Activated T-cell treated with anti-CD3 and anti-CD28 coated beads, Interleukin-2, amount 50 U/mL, for 48 hours (primary cell): ENCODE results near the gene ATG9B.
A peak's percentile ranks its signal among the peaks of the same experiment; 100 is the strongest.

Source experiments
- DNase-seq, 2 experiments: peaks; one replicate each; pipeline ENCODE4 v3.0.0-alpha.2; 2020

ATG9B gene

DNA sequence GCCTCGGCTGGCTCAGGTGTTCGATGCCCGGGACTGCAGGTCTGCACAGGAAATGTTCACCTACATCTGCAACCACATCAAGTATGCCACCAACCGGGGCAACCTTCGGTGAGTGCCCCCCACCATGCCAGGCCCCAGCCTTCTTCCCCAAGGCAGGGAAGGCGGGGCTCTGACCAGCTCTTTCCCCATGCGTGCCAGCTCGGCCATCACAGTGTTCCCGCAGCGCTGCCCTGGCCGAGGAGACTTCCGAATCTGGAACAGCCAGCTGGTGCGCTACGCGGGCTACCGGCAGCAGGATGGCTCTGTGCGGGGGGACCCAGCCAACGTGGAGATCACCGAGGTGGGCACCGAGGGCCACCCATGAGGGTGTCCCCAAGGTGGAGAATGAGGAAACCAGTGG is 26.0 kb downstream of the ATG9B start:
- DNase-seq = peak in 1 of 2 experiments; percentile 16

DNA sequence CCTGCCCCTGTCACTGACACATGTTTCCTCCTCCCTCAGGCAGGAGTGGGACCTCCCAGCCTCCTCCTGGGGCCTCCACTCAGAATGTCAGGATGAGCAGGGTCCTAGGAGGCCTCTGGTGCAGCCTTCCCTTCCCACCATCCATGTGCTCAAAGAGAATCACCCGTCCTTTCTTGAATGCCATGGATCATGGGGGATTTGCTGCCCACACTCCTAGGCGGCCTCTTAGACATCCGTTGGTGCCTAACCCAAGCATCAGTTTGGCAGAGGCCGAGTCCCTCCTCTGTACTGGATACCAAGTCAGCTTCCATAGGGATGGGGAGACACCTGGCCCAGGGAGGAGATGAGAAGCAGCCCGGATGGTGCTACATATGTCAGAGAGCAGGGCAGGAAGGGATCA is 26.5 kb downstream of the ATG9B start:
- DNase-seq = no peak

DNA sequence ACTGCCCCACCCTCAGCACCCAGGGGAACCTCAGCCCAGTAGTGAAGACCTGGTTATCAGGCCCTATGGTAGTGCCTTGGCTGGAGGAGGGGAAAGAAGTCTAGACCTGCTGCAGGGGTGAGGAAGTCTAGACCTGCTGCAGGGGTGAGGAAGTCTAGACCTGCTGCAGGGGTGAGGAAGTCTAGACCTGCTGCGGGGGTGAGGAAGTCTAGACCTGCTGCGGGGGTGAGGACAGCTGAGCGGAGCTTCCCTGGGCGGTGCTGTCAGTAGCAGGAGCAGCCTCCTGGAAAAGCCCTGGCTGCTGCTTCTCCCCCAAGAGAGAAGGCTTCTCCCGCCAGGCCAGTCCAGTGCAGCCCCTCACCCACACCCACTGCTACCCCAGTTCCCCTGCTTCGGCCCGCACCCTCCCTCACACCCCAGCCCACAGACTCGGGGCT is 27.2 kb downstream of the ATG9B start:
- DNase-seq = peak in 1 of 2 experiments; percentile 16

DNA sequence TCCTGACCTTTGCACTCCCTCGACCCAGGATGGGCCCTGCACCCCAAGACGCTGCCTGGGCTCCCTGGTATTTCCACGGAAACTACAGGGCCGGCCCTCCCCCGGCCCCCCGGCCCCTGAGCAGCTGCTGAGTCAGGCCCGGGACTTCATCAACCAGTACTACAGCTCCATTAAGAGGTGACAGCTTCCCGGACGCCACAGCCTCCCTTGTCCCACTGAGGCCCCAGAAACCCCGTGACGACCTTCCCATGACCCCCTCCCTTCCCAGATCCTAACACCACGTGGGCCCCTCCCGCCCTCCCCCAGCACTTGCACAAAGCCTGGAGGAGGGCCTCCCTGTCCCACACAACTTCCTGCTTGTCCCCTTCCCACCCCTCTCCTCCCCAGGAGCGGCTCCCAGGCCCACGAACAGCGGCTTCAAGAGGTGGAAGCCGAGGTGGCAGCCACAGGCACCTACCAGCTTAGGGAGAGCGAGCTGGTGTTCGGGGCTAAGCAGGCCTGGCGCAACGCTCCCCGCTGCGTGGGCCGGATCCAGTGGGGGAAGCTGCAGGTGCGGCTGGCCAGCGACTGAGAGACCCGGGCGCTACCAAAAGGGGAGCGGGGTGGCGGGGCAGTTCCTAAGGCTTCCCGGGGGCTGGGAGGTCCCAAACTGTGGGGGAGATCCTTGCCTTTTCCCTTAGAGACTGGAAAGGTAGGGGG is 27.8 kb downstream of the ATG9B start:
- DNase-seq = no peak

DNA sequence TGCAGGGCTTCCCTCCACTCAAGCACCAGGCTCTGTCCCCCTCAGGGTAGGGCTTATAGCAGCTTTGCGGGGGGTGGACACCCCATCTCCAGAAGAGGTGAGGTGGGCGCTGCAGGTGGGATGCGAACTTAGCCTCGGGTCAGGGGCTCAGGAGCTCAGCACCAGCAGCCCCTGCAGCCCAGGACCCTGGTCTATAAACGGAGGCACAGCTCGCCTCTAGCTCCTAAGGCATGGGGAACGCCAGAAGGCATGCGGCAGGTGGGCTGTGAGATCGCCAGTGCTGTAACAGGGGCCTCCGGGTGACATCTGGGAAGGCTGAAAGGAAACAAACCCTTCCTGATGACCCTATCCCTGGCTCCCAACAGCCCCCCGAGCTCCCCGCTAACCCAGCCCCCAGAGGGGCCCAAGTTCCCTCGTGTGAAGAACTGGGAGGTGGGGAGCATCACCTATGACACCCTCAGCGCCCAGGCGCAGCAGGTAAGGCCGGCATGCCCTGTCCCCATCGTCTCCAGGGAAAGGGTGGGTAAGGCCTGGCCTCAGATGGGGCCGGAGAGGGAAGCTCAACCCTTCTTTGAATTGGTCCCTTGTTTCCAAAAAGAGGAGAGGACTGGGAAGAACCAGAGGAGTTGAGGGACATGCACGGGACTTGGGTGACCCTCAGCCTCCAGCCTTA is 29.3 kb downstream of the ATG9B start:
- no peak for DNase-seq

DNA sequence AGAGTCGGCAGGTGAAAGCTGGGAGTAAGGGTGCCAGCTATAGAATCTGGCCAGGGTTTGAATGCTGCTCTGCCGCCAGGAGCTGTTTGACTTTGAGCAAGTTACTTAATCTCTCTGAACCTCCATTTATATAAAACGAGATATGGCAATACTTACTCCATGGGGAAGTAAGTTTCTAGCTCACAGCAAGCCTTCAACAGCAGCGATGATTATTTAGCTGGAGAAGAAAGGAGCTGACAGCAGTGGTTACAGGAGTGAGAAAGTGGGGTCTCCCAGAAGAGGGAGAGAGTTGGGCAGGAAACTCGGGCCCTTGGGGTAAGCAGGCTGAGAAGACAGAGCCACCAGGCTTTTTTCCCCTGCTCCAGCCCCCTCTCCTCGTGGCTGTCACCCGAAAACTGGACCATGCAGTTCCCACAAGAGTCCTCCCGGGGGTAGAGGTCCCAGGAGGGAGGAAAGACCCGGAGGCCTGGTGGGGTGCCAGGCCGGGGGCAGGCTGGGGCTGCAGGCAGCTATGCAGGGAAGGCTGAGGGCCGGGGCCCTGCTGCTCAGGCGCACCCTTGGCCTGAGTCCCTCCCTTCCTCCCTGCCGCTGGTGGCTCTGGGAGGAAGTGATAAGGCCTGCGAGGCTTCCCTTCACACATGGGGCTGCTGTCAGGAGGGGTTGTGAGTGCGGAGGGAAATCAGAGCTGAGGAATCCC is 30.0 kb downstream of the ATG9B start:
- no peak for DNase-seq

DNA sequence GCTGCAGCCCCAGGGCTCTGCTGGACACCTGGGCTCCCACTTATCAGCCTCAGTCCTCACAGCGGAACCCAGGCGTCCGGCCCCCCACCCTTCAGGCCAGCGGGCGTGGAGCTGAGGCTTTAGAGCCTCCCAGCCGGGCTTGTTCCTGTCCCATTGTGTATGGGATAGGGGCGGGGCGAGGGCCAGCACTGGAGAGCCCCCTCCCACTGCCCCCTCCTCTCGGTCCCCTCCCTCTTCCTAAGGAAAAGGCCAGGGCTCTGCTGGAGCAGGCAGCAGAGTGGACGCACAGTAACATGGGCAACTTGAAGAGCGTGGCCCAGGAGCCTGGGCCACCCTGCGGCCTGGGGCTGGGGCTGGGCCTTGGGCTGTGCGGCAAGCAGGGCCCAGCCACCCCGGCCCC is 30.8 kb downstream of the ATG9B start:
- DNase-seq = no peak

DNA sequence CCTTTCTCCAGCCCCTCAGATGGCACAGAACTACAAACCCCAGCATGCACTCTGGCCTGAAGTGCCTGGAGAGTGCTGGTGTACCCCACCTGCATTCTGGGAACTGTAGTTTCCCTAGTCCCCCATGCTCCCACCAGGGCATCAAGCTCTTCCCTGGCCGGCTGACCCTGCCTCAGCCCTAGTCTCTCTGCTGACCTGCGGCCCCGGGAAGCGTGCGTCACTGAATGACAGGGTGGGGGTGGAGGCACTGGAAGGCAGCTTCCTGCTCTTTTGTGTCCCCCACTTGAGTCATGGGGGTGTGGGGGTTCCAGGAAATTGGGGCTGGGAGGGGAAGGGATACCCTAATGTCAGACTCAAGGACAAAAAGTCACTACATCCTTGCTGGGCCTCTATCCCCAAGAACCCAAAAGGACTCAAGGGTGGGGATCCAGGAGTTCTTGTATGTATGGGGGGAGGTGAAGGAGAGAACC is 31.4 kb downstream of the ATG9B start:
- DNase-seq = no peak

DNA sequence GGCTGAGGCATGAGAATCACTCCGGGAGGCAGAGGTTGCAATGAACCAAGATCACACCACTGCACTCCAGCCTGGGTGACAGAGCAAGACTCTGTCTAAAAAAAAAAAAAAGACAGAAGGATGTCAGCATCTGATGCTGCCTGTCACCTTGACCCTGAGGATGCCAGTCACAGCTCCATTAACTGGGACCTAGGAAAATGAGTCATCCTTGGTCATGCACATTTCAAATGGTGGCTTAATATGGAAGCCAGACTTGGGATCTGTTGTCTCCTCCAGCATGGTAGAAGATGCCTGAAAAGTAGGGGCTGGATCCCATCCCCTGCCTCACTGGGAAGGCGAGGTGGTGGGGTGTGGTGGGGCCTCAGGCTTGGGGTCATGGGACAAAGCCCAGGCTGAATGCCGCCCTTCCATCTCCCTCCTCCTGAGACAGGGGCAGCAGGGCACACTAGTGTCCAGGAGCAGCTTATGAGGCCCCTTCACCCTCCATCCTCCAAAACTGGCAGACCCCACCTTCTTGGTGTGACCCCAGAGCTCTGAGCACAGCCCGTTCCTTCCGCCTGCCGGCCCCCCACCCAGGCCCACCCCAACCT is 32.1 kb downstream of the ATG9B start:
- DNase-seq = no peak

DNA sequence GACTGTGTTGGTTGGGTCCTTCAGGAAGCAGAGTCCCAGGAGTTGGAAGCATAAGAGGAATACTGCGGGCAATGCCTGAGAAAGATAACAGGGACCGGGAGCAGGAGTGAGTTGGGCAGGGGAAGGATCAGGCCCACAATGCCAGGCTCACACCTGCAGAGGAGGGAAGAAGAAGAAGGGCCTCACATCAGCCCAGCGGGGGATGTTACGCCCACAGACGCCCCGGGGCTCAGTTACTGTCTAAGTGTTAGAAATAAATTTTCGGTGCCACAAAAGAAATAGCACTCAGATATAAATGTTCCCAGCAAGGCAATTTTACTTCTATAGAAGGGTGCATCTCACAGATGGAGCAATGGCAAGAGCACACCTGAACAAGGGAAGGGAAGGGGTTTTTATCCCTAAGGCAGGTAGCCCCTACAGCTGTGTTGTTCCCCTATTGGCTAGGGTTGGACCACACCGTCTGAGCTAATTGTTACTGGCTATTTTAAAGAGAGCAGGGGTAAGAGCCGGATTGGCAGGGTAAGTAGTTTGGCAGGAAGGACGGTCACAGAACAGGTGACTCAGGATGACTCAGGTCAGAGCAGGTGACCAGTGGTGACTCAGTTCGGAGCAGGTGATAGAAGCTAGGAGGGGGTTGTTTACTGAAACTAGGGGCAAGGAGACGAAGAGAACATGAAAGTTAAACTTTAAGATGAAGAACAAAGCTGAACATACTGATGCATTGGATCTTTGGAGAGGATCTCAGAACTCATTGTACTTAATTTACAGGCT is 33.7 kb downstream of the ATG9B start, which contains the start of gene NOS3:
Gene NOS3 (plus strand): TSS at position 602 of the 771 bp plus-strand sequence. CDS start 2,787 bp downstream, outside the sequence.
- DNase-seq = no peak

DNA sequence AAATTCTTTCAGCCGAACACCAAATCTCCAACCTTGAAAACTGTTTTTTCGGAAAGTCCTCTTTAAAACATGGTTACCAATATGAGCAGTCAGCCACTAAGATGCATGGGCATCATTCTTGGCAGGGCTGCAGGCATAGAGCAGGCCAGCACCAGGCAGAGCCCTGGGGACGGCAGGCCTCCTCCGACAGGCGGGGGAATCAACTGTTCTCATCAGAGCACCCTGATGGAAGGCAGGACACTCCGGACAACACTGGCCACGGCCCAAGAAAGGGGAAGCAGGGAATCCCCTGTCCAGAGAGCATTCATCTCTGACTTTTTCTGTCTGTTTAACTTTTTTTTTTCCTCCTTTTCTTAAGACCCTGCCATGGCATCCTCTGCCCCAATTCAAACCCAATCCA is 34.8 kb downstream of the ATG9B start:
- no peak for DNase-seq

DNA sequence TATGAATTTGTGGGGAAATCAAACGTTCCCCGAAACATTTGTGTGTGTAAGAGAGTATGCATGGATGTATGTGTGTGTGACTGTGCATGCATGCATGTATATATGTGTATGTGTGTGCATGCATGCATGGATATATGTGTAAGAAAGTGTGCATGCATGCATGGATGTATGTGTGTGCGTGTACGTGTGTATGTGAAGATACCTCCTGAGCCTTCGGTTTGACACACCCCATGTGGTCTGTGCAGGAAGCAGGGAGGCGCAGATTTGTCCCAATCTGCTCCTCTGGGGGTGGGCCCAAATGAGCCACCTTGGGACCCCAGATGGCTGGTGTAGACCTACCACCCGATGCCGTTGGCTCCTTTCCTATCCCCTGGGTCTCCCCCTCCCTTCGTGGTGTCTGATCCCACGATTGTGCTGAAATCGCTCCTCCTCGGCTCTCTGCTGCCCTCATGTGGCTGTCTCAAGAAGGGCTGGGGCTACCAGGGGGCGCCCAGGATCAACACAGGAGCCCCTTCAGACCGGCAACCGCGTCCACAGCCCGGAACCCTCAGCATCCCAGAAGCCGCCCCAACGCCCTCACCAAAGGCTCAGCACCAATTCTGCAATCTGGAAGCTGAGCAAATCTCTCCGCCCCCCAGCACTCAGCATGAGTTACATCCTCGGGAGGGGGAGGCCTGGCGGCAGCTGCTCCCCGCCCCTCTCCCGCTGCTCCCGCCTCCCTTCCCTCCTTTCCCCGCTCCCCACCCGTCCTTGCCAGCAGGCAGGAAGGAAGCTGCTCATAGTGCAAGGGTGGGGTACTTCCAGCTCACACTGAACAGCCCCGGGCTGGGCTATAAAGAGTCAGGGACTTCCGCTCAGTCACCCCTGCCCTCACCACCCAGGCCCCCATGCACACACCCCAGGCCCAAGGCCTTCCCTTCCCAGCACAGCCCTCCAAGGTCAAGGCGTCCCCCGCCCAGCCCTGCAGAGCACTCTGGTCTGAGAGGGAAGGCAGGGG is 35.8 kb downstream of the ATG9B start:
- peak; percentile 84 to 85 for DNase-seq

DNA sequence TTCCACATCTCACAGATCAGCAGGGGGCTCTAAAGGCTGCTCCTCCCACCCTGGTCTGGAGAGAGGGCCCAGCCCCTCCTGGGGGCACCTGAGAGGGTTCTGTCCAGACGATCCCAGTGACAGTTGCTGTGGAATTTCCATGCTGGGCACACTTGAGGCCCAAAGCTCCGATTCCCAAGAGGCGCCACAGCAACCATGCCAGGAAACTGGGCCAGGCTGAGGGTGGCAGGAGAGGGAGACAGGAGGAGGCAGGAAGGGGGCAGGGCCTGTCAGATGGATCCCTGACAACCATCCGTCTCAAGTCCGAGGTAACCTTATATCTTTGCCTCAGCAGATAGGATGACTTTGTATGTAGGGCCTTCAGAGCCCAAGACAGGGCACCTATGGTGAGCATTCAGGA is 37.7 kb downstream of the ATG9B start:
- DNase-seq = no peak

DNA sequence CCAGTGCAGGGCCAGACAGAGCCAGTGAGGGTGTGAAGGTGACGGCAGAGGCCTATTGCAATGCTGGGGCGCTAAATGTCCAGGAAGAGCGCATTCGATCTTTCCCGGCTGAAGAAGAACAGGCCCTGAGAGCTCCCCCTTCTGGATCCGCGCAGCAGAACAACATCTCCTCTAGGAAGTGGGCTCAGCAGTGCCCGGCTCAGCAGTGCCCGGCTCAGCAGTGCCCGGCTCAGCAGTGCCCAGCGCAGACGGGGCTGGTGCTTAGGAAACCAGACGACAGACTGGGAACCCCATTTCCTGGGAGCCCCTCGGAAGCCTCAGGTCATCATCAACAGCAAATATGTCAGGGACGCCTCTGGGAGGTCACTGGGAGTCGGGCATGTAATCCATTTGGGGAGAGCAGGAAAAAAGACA is 38.2 kb downstream of the ATG9B start:
- peak; percentile 73 to 78 for DNase-seq

DNA sequence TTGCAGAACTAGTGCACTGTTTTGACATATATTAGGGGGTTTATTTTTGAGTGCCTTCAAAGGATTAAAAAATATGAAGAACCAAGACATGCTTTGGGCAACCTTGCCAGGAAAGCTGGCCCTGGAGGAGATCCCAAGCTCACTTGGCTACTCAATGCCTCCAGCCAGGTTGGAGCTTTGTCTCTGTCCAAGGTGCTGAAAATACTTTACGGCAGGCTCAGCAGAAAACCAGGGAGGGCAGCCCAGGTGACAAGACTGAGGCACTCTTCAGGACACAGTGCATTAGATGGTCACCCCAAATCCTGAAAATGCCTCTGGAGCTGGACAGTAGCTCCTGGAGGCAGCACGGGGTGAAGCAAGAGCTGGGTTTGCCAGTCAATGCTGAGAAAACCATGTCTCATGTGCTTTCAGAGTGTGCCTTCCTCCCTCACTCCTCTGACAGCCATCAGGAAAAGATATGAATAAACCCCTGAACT is 40.4 kb downstream of the ATG9B start:
- no peak for DNase-seq

DNA sequence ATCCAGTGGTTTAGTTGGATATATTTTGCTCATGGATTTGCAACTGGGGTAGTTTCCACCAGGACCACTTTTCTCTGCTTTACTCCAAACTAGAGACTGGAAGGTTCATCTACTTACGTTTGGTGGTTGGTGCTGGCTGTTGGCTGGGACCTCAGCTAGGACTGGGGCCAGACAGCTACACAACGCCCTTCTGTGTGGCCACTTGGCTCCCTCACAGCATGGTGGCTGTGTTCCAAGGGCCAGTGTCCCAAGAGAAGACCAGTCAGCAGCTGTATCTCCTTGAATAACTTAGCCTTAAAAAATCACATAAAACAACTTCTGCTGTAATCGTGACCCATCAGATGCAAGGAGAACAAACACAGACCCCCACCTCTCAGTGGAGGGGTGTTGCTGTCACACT is 41.9 kb downstream of the ATG9B start:
- DNase-seq = no peak

DNA sequence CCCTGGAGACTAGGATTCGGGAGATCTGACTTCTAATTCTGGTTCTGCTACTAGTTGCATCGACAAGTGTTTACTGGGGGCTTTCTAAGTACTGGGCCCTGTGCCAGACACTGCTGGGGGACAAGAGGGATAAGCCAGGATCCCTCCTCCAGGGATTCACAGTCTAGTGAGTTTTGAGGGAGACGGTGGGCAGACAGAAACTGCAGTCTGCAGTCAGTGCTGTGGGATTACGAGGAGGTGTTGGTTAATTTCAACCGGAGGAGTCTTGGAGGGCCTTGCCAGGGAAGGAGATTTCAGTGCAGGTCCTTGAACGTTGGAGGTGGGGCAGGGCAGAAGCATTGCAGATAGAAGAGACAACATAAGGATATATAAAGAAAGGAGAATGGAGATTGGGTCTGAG is 42.6 kb downstream of the ATG9B start:
- no peak for DNase-seq

DNA sequence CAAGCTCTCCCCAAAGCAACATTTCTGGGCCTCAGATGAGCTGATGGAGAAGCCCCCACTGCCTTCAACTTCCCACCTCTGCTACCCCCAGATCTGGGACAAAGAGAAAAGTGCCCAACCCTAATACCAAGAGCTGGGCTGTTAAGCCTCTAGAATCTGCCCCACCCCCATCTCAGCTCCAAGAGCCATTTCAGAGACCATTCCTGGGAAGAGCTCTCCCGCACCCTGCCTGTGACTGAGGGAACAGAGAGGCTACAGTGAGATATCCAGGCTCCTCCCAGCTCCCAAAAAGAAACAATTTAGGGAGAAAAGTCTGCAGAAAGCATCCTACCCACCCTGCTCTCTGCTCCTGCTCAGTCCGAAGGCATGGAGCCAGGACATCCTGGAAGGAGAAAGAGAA is 43.6 kb downstream of the ATG9B start:
- no peak for DNase-seq

DNA sequence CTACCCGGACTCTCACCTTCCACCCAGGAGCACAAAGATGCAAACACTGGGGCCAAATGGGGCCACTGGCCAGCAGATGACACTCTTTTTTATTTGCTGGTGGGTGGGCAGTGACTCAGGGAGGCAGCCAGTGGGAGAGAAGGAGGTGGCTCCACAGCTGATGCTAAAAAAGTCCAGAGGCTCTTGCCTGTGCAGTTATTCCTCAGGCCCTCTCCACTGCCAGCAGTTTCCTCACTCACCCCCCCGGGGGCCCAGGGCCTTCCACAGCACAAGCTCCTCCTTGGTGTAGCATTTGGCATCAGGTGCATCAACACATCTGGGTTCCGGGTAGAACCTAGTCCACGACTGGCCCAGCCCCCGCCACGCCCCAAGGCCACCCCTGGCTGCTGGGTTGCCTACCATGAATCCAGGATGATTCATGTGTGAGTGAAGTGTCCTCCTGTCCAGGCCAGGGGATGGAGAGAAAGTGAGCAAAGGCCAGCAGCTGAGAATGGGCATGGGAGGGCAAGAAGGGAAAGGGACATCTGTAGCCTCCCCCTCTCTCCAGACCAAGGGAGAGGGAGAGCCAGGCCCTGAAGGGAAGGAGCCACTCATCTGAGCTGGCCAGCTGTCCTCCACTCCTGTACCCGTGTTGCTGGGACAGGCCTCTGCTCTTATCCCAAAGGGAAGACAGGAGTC is 44.4 kb downstream of the ATG9B start:
- DNase-seq = no peak

DNA sequence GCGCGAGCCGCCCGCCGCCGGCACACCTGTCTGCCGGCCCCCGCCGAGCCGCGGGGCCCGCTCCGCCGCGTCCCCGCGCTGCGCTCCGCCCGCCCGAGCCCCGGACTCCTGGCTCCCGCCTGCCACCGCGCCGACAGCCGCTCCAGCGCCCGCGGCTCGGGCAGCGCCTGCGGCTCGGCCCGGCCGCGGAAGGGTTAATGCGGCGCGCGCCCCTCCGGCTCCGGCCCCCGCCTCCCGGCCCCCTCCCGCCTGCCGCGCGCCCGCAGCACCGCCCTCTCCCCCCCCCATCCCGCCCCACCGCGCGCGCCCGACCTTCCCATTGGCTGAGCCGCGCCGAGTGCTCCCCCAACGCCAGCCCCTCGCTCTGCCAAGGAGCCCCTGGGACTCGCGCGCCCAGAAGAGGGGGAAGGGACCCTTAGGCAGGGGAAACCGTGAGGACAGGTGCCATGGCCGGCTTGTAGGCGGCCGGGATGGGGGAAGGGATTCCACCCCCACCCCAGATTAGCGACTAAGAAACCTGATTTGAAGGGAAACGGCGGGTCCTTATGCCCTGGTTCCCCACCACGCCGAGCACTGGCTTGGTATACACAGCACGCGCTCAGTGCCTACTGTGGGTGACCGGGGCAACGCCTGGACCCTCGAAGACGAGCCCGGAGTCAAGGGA is 46.0 kb downstream of the ATG9B start, which contains the start of gene KCNH2:
Gene KCNH2 (minus strand): TSS at position 196 of the 664 bp plus-strand sequence. CDS start 408 bp downstream, outside the sequence.
- DNase-seq = peak; percentile 49 to 53
